ENCODE results near the gene SYT6.

The SYT6 gene

DNA sequence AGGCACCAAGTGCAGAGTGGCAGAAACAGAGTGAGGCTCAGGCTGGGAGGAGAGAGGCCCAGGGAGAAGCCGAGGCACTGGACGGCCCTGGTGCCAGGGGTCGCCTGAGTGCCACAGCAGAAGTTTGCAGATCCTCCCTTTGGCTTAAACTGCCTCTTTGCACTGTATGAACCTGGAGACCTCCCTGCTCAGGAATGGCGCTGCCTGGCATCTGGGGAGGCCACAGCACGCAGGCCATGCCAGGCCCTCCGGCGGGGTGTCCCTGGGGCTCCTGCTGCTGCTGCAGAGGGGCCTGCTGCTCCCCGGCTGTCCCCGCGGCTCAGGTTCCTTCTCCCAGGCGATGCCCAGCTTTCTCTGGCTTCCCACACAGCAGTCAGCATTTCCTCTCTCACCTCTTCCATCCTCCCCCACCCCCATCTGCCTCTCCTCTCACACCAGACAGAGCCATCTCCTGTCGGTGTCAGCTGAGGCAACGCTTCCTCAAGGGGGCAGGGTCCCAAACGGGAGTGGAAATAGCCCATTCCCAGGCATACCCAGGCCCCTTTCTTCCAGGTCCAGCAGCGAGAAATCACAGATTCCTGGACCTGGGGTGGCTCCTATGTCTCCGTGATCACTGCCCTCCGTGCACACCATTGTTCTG lies 35.2 kb downstream of the SYT6 start:
- TF ChIP-seq, protein P1, sequence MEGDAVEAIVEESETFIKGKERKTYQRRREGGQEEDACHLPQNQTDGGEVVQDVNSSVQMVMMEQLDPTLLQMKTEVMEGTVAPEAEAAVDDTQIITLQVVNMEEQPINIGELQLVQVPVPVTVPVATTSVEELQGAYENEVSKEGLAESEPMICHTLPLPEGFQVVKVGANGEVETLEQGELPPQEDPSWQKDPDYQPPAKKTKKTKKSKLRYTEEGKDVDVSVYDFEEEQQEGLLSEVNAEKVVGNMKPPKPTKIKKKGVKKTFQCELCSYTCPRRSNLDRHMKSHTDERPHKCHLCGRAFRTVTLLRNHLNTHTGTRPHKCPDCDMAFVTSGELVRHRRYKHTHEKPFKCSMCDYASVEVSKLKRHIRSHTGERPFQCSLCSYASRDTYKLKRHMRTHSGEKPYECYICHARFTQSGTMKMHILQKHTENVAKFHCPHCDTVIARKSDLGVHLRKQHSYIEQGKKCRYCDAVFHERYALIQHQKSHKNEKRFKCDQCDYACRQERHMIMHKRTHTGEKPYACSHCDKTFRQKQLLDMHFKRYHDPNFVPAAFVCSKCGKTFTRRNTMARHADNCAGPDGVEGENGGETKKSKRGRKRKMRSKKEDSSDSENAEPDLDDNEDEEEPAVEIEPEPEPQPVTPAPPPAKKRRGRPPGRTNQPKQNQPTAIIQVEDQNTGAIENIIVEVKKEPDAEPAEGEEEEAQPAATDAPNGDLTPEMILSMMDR (IDR thresholded peaks at IDR 0.05): no peak
- Histone ChIP-seq H3K9ac (no peak overlapping the region), H3K79me2 (no peaks in the 10 kb centered on the region), H3K4me2 (ENCODE audit: low read length) (no peak overlapping the region), H3K9me3 (ENCODE audit: control insufficient read depth, low read length) (no peaks in the 10 kb centered on the region), H3K4me3 (ENCODE audit: low read depth, low read length) (no peak overlapping the region), H3K27me3 (ENCODE audit: control insufficient read depth, insufficient read depth, low read length) (no peaks in the 10 kb centered on the region), H3K36me3 (ENCODE audit: control insufficient read depth, insufficient read depth, low read length) (no peaks in the 10 kb centered on the region), H3K4me1 (no peaks in the 10 kb centered on the region), H3K27ac (no peak overlapping the region), H2AFZ (no peak overlapping the region)

DNA sequence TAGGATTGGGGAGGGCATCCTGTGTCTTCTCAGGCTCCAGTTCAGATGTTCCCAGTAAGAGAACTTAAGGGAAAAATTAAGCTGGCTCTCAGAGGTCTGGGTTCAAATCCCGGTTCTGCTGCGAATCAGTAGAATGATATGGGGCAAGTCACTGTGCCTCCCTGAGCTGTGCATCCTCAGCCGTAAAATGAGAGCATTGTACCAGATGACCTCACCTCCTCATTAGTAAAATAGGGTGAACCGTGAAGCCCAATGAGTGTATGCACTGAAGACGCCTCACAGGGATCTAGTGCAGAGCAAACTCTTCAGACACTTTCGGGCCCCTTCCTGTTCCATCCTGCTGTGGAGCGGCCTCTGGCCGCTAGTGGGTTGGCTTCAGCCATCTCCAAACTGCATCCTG lies 36.0 kb downstream of the SYT6 start:
- no peaks in the 10 kb centered on the region for H3K79me2 ChIP-seq
- no peaks in the 10 kb centered on the region for H3K36me3 ChIP-seq (ENCODE audit: control insufficient read depth, insufficient read depth, low read length)
- H3K9ac ChIP-seq: no peak overlapping the region
- no peaks in the 10 kb centered on the region for H3K27me3 ChIP-seq (ENCODE audit: control insufficient read depth, insufficient read depth, low read length)
- no peak overlapping the region for H2AFZ ChIP-seq
- H3K4me1 ChIP-seq: no peaks in the 10 kb centered on the region
- H3K27ac ChIP-seq: no peak overlapping the region
- H3K4me3 ChIP-seq (ENCODE audit: low read depth, low read length): no peak overlapping the region
- no peak overlapping the region for H3K4me2 ChIP-seq (ENCODE audit: low read length)
- no peaks in the 10 kb centered on the region for H3K9me3 ChIP-seq (ENCODE audit: control insufficient read depth, low read length)
- TF ChIP-seq, protein P1 (IDR thresholded peaks at IDR 0.05): no peak

DNA sequence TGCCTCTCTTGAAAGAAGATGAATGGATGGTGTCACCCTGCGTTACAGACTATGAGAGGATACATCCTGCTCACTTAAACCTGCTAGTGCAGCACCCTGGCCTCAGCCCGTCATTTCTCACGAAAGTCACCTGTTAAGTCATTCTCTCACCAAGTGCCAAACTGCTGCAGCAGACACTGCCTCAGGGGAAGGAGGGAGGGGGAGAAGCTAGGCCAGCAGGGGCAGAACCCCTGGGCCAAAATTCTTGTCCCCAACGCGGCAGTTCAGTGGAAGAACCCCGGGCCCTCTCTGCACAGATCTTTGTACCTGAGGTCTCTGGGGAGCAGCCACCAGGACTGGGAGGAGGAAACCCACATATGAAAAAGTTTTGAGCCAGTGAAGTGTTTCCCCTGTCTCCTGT lies 37.6 kb downstream of the SYT6 start:
- Histone ChIP-seq H3K27ac (no peak overlapping the region), H2AFZ (no peak overlapping the region), H3K4me1 (no peaks in the 10 kb centered on the region), H3K36me3 (ENCODE audit: control insufficient read depth, insufficient read depth, low read length) (no peaks in the 10 kb centered on the region), H3K4me2 (ENCODE audit: low read length) (no peak overlapping the region), H3K9ac (no peak overlapping the region), H3K79me2 (no peaks in the 10 kb centered on the region), H3K9me3 (ENCODE audit: control insufficient read depth, low read length) (no peaks in the 10 kb centered on the region), H3K4me3 (ENCODE audit: low read depth, low read length) (no peak overlapping the region), H3K27me3 (ENCODE audit: control insufficient read depth, insufficient read depth, low read length) (no peaks in the 10 kb centered on the region)
- TF ChIP-seq, protein P1 (IDR thresholded peaks at IDR 0.05): no peak

DNA sequence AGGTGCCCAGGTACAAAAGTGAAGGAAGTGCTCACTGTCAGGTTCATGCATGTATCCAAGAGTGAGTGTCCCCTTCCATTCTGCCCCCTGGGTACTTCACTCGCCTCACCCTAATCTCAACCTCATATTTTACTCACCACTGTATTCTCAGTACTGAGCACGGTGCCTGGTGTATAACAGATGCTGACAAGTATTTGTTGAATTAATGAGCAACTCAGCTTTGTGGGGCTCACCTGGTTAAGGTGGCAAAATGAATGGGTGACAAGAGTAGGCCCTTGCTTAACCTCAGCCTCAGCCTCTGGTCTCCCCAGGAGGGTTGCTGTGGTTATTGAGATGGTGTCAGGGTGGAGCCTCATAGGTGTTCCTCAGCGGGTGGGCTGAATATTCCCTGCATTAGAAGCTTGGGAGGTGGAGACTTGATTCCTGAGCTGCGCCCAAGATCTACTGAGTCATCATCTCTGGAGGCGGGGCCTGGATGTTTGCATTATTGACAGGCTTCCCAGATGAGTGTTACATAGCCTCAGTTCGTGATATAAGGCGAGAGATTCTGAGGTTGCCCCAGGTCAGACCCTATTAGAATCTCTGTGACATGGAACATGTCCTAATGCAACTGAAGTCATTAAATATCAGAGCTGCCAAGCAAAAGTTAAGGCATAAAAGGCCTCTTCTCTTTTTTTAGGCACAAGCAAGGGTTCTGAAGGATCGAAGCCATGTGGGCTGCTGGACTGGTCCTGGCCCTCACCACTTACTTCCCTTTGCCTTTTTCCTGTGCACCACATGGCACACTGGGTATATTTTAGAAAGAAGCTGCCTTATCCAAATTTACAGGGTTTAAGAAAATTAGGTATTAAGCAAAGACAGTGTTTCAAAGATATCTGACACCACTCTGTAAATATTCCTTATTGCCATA lies 39.2 kb downstream of the SYT6 start:
- TF ChIP-seq, protein P1 (IDR thresholded peaks at IDR 0.05): no peak
- Histone ChIP-seq H3K9ac (no peak overlapping the region), H3K4me3 (ENCODE audit: low read depth, low read length) (no peak overlapping the region), H2AFZ (no peak overlapping the region), H3K4me2 (ENCODE audit: low read length) (no peak overlapping the region), H3K27ac (no peak overlapping the region), H3K4me1 (no peaks in the 10 kb centered on the region), H3K27me3 (ENCODE audit: control insufficient read depth, insufficient read depth, low read length) (no peaks in the 10 kb centered on the region), H3K79me2 (no peaks in the 10 kb centered on the region), H3K9me3 (ENCODE audit: control insufficient read depth, low read length) (no peaks in the 10 kb centered on the region), H3K36me3 (ENCODE audit: control insufficient read depth, insufficient read depth, low read length) (no peaks in the 10 kb centered on the region)

Data from parathyroid adenoma (tissue), 2 donors.